Endothelial cell of umbilical vein (primary cell): ENCODE data around the gene KRT12. TPM values are rescaled to one million over a fixed set of nuclear protein-coding genes. Genes with fewer than 3 reads are reported as not detected.

Source experiments
- BruUV-seq: library from RNA; stranded (reverse); fragments of 400-500 nt; replicated peaks from 2 replicates; lab custom pipeline; 2021; lab: Mats Ljungman, UMichigan
- CTCF ChIA-PET: fragments of 300-600, 350-600 bp; sonication (Branson Sonifier 250); formaldehyde crosslinking; loops from one replicate; lab custom pipeline; 2021; ENCODE audit warnings: antibody characterized with exemption, inconsistent platforms; lab: Charles Lee
- POLR2A ChIA-PET: fragments of 300-600, 350-600 bp; sonication (Branson Sonifier 250); formaldehyde crosslinking; loops from one replicate; lab custom pipeline; 2021; ENCODE audit warnings: antibody characterized with exemption, inconsistent platforms; lab: Charles Lee
- DNase-seq: peaks from one replicate; pipeline ENCODE4 v3.0.0-alpha.2; 2011; ENCODE audit warnings: low read depth, low spot score
- FAIRE-seq: peaks from 2 replicates; lab custom pipeline; 2011; peaks lifted over from hg19 to GRCh38; lab: Jason Lieb, UNC
- H2AFZ ChIP-seq: 2 replicates; pipeline ENCODE4 v1.6.0; 2012; ENCODE audit warnings: low read depth, low read length, control low read depth, inconsistent platforms
- H3K27ac ChIP-seq: 2 replicates; pipeline ENCODE4 v1.5.1; 2011; ENCODE audit warnings: low read depth, mild to moderate bottlenecking, control low read depth, low read length, moderate library complexity; ENCODE audit not compliant: insufficient read depth
- H3K27me3 ChIP-seq, 2 experiments: 2 replicates each; pipeline versions ENCODE4 v1.6.0 to v1.6.1; 2011; ENCODE audit warnings: low read length in 2 of 2, mixed read lengths in 1 of 2; ENCODE audit not compliant: control insufficient read depth in 2 of 2, insufficient read depth in 2 of 2
- H3K36me3 ChIP-seq, 2 experiments: 2 replicates in 1 of 2; 3 replicates in 1 of 2; pipeline ENCODE4 v1.5.1; 2011; ENCODE audit warnings: low read length in 2 of 2, mild to moderate bottlenecking in 1 of 2, moderate library complexity in 1 of 2; ENCODE audit not compliant: control insufficient read depth in 2 of 2, insufficient read depth in 2 of 2; ENCODE audit errors: extremely low read depth in 1 of 2
- H3K4me1 ChIP-seq: 3 replicates; pipeline ENCODE4 v1.5.1; 2011; ENCODE audit warnings: mild to moderate bottlenecking, low read length; ENCODE audit not compliant: control insufficient read depth, insufficient read depth; ENCODE audit errors: extremely low read depth
- H3K4me2 ChIP-seq: 2 replicates; pipeline ENCODE4 v1.6.1; 2011; ENCODE audit warnings: low read length, control low read depth, mixed read lengths; ENCODE audit not compliant: insufficient read depth
- H3K4me3 ChIP-seq, 3 experiments: fragments of 200-600 bp in 1 of 3; sonication (generic), shearing (Covaris generic) in 1 of 3; replicated peaks in 1 of 3; 2 replicates each; pipeline ENCODE4 v1.5.1; 2011 to 2016; ENCODE audit warnings: control low read depth in 3 of 3, low read length in 3 of 3, mild to moderate bottlenecking in 2 of 3, inconsistent platforms in 1 of 3, low read depth in 1 of 3, moderate library complexity in 1 of 3; ENCODE audit not compliant: insufficient read depth in 1 of 3
- H3K79me2 ChIP-seq: 2 replicates; pipeline ENCODE4 v1.6.0; 2012; ENCODE audit warnings: low read length, inconsistent platforms; ENCODE audit not compliant: control insufficient read depth, insufficient read depth
- H3K9ac ChIP-seq: replicated peaks from 2 replicates; pipeline ENCODE3; 2011; ENCODE audit warnings: low read length, control low read depth; ENCODE audit not compliant: insufficient read depth; ENCODE audit errors: extremely low read depth
- H3K9me1 ChIP-seq: replicated peaks from 3 replicates; pipeline ENCODE4 v1.6.0; 2011; ENCODE audit warnings: mild to moderate bottlenecking, low read length; ENCODE audit not compliant: control insufficient read depth, insufficient read depth; ENCODE audit errors: extremely low read depth
- H3K9me3 ChIP-seq: replicated peaks from 2 replicates; pipeline ENCODE4 v1.5.1; 2012; ENCODE audit warnings: low read length, inconsistent platforms; ENCODE audit not compliant: control insufficient read depth, insufficient read depth
- H4K20me1 ChIP-seq: replicated peaks from 2 replicates; pipeline ENCODE3; 2011; ENCODE audit warnings: mild to moderate bottlenecking, low read length; ENCODE audit not compliant: control insufficient read depth, insufficient read depth; ENCODE audit errors: extremely low read depth
- CTCF ChIP-seq, 2 donors: IDR thresholded peaks; 1 replicate in 1 of 2; 2 replicates in 1 of 2; pipeline ENCODE4 v1.5.1; 2011; ENCODE audit warnings: low read length in 2 of 2, mild to moderate bottlenecking in 2 of 2, moderate library complexity in 2 of 2, control low read depth in 1 of 2, inconsistent platforms in 1 of 2, low read depth in 1 of 2; ENCODE audit not compliant: insufficient read depth in 1 of 2; ENCODE audit errors: extremely low read depth in 1 of 2
- EZH2 ChIP-seq: IDR thresholded peaks from 2 replicates; pipeline ENCODE4 v1.6.1; 2012; ENCODE audit warnings: borderline replicate concordance, low read depth, mild to moderate bottlenecking, moderate library complexity, low read length, inconsistent platforms; ENCODE audit not compliant: severe bottlenecking
- FOS ChIP-seq: IDR thresholded peaks from 2 replicates; pipeline ENCODE4 v1.6.1; 2011; ENCODE audit warnings: mild to moderate bottlenecking, low read length, moderate library complexity, borderline replicate concordance; ENCODE audit not compliant: insufficient read depth
- GATA2 ChIP-seq: IDR thresholded peaks from 2 replicates; pipeline ENCODE4 v1.7.0; 2011; ENCODE audit warnings: low read depth, mild to moderate bottlenecking, moderate library complexity, mixed read lengths, low read length; ENCODE audit not compliant: insufficient read length, insufficient read depth
- JUN ChIP-seq: IDR thresholded peaks from 2 replicates; pipeline ENCODE4 v1.6.1; 2011; ENCODE audit warnings: borderline replicate concordance, low read depth; ENCODE audit not compliant: insufficient read length, insufficient read depth
- MAX ChIP-seq: IDR thresholded peaks from 2 replicates; pipeline ENCODE4 v1.6.1; 2011; ENCODE audit not compliant: insufficient read depth, insufficient read length
- MYC ChIP-seq: IDR thresholded peaks from one replicate; pipeline ENCODE4 v1.6.1; 2011; ENCODE audit warnings: mild to moderate bottlenecking, low read depth, low read length
- POLR2A ChIP-seq: IDR thresholded peaks from 2 replicates; pipeline ENCODE4 v1.6.1; 2012; ENCODE audit warnings: low read depth, mild to moderate bottlenecking, control low read depth, low read length
- POLR2AphosphoS5 ChIP-seq: IDR thresholded peaks from 2 replicates; pipeline ENCODE4 v1.6.1; 2012; ENCODE audit warnings: low read depth, mild to moderate bottlenecking, control low read depth, low read length, moderate library complexity; ENCODE audit not compliant: insufficient read depth
- dilution Hi-C: fragments of 300-500 bp; cut with MboI; formaldehyde crosslinking; loops from one replicate; pipeline ENCODE4 v1.15.0; 2019; ENCODE audit warnings: low sequenced_read_pairs; ENCODE audit not compliant: extremely low pct_ligation_motif_present
- intact Hi-C: fragments of 100-400 bp; cut with micrococcal nuclease; formaldehyde crosslinking; loops from one replicate; pipeline ENCODE4 v1.10.0; 2022
- polyA plus RNA-seq, 4 experiments: library from polyadenylated mRNA; depleted of rRNA in 3 of 4; stranded (reverse) in 3 of 4; unstranded in 1 of 4; fragments of >200 nt; gene quantifications; 2 replicates each; pipeline versions ENCODE4 v1.2.1 to v1.2.3, GENCODE V29; 2011 to 2012; ENCODE audit warnings: missing spikeins in 1 of 4
- total RNA-seq: library from RNA; stranded (reverse); gene quantifications from 2 replicates; pipeline ENCODE4 v1.2.3, GENCODE V29; 2021

KRT12 gene
- total and polyA plus RNA-seq, 2 donors (not counting 3 experiments of a cell fraction or from before 2014, with no cell fraction given) = not detected

GRCh38 chr17:40886090-40886489 is 19.1 kb upstream of the KRT12 start:
- no peak overlapping the region for H3K9ac ChIP-seq
- POLR2A ChIA-PET = no interaction called here
- FAIRE-seq = no peak
- BruUV-seq = no TSS peak
- TF ChIP-seq GATA2 = no peak
- TF ChIP-seq POLR2AphosphoS5 = no peak
- no peak for TF ChIP-seq MAX
- no peak for TF ChIP-seq FOS
- no peak for TF ChIP-seq EZH2
- no peak for TF ChIP-seq POLR2A
- TF ChIP-seq CTCF (IDR thresholded peaks at IDR 0.05; ENCODE audit: extremely low read depth in 1 of 2, insufficient read depth in 1 of 2, low read depth in 1 of 2, low read length in 2 of 2) = no peak
- no peak for TF ChIP-seq JUN
- TF ChIP-seq MYC = no peak
- H3K4me3 ChIP-seq = no peak overlapping the region
- no peak overlapping the region for H3K4me2 ChIP-seq
- no peaks in the 10 kb centered on the region for H3K36me3 ChIP-seq
- peaks cover 10 to 25% of the 10 kb centered on the region in 2 experiments for H3K27me3 ChIP-seq
- no peak overlapping the region for H2AFZ ChIP-seq
- no peaks in the 10 kb centered on the region for H3K4me1 ChIP-seq
- intact Hi-C loops (no loop called here), dilution Hi-C loops (no loop called here)
- CTCF ChIA-PET = interaction anchor here (1.4 kb wide), 1 partner anchor 8 kb away, joined by 5 read pairs; no protein-coding TSS in a partner anchor
- H4K20me1 ChIP-seq = no peaks in the 10 kb centered on the region
- DNase-seq = peak; percentile 5
- H3K27ac ChIP-seq = no peak overlapping the region
- no peaks in the 10 kb centered on the region for H3K9me3 ChIP-seq
- no peaks in the 10 kb centered on the region for H3K9me1 ChIP-seq
- no peaks in the 10 kb centered on the region for H3K79me2 ChIP-seq
